ENCODE measurements around the gene KLK1. TPM values are rescaled to one million over a fixed set of nuclear protein-coding genes. Genes with fewer than 3 reads are reported as not detected.
"Not testable (repeated sequence)": the region's sequence is repeated elsewhere in the genome, so short reads cannot be mapped to it uniquely, and the experiment has no call there.

The KLK1 gene
- total RNA-seq, 2 experiments from 2014 or later: 1.4 to 2.7 TPM

DNA sequence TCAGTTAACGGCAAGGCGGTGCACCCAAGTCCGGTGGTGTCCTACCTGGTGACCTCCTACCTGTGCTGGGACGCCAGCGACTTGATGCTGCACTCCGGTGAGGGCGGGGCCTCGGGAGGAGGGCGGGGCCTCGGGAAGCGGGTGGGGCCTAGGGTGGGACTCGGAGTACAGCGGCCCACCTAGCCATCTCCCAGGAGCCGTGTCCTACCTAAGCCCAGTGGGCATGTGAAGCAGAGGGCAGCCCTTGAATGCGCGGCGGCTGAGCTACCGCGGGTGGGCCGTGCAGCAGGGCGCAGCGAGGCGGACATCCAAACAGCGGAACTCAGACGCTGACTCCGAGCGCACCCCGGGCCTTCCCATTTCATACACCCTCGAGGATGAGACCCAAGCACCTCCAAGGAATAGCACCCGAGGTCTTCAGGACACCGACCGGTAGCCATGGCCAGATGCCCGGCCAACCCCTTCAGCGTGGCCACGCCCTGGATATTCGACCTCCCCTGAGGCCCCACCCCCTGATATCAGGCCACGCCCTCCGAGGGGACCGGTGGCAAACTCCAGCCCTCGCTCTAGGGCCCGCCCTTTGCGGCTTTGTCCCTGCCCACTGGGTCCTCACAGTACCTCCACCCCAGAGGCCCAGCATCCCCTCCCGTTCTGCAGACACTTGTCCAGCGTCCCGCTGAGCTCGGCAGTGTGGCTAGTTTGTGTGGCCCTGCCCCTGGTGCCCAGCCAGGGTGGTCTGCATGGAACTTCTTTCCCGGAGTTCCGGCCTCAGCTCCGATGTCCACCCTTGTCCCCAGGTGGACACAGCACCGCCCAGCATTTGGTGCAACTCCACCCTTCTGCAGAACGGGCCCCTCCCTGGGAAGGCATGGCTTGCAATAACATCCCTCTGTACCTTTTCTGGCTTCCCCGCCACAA, 5.4 kb downstream of the KLK1 start:
- H3K4me1 Mint-ChIP-seq: peaks cover 21% of the 10 kb centered on the region
- peak; percentile 54 for ATAC-seq (ENCODE audit: low read depth)
- no peaks in the 10 kb centered on the region for H3K36me3 Mint-ChIP-seq
- POLR2A ChIA-PET: interaction anchor here (3.9 kb wide), 1 partner anchor 14 kb away, joined by 22 read pairs; no protein-coding TSS in a partner anchor
- H3K9me3 Mint-ChIP-seq: no peaks in the 10 kb centered on the region
- H3K27ac Mint-ChIP-seq: peak overlapping the region; percentile 35
- peak; percentile 75 for DNase-seq
- peak overlapping the region; percentile 76 for H3K4me3 Mint-ChIP-seq
- H3K27me3 Mint-ChIP-seq: peaks cover 47% of the 10 kb centered on the region

DNA sequence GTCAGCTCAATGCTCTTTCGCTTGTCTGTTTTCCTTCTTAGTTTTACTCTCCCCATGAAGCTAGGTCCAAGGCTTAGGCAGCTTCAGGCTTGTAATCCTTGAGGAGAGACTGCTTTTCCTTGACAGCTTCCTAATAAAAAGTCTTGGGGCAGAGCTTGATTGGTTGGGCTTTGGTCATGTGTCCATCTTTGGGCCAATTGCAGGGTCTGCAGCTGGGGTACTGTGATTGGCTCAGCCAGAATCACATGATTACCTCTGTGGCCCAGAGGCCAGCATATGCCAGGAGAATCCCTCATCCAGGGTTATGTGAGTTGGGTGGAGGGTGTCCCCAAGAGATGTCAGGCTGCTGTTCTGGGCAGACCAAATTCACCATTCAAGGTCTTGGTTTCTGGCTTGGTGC, 8.1 kb downstream of the KLK1 start:
- no peak overlapping the region for H3K4me3 Mint-ChIP-seq
- H3K36me3 Mint-ChIP-seq: peaks cover under 1% of the 10 kb centered on the region
- H3K27ac Mint-ChIP-seq: no peak overlapping the region
- DNase-seq (no peak), ATAC-seq (ENCODE audit: low read depth) (no peak)
- H3K4me1 Mint-ChIP-seq: peaks cover 15% of the 10 kb centered on the region
- peaks cover 2% of the 10 kb centered on the region for H3K9me3 Mint-ChIP-seq
- POLR2A ChIA-PET: interaction anchor here (1.0 to 1.4 kb wide), 2 partner anchors 11 to 15 kb away, joined by 3 to 6 read pairs; no protein-coding TSS in a partner anchor
- peaks cover 42% of the 10 kb centered on the region for H3K27me3 Mint-ChIP-seq

DNA sequence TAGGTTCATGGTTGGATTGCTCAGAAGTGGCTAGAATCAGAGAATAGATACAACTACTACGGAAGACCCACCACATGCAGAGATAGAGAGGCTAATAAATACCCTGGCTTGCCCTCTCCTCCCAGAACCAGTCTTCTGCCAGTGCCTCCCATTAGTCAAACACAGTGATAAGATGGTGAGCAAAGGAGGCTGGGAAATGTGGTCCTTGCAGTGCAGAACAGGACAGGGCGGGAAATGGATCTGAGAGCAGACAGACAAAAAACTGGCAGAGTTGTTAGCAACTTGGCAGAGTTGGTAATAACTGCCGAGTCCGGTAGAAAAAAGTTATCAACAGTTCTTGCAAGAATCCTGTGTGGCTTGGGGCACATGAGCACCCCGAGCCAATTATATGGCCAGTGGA, 8.7 kb downstream of the KLK1 start:
- POLR2A ChIA-PET: interaction anchor here (1.0 to 1.4 kb wide), 2 partner anchors 10 to 14 kb away, joined by 3 to 6 read pairs; no protein-coding TSS in a partner anchor
- no peak overlapping the region for H3K4me3 Mint-ChIP-seq
- DNase-seq (no peak), ATAC-seq (ENCODE audit: low read depth) (no peak)
- peaks cover 1% of the 10 kb centered on the region for H3K36me3 Mint-ChIP-seq
- no peak overlapping the region for H3K27ac Mint-ChIP-seq
- H3K27me3 Mint-ChIP-seq: peaks cover 36% of the 10 kb centered on the region
- peaks cover 10% of the 10 kb centered on the region for H3K4me1 Mint-ChIP-seq
- peaks cover 4% of the 10 kb centered on the region for H3K9me3 Mint-ChIP-seq

DNA sequence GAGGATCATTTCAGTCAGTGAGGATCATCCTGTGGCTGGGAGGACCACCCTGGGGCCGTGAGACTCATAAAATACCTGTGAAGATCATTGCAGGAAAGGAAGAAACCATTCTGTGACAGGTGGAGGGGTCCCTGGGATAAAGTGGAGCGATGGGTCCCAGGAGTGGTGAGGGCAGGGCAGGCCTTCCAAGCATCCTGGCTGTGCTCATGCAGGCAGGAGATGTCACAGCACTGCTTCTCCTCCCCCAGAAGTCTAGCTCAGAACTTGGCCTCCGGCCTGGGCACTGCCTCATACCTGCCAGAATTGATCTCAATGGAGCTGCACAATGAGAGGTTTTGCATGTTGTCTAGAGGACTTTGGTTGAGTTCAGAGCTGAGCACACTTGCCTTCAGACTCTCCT, 11.1 kb downstream of the KLK1 start:
- no peak for ATAC-seq (ENCODE audit: low read depth)
- no peak overlapping the region for H3K27ac Mint-ChIP-seq
- H3K4me1 Mint-ChIP-seq: peaks cover 3% of the 10 kb centered on the region
- peaks cover 1% of the 10 kb centered on the region for H3K36me3 Mint-ChIP-seq
- no peak for DNase-seq
- no peak overlapping the region for H3K4me3 Mint-ChIP-seq
- peaks cover 6% of the 10 kb centered on the region for H3K9me3 Mint-ChIP-seq
- H3K27me3 Mint-ChIP-seq: peaks cover 30% of the 10 kb centered on the region
- POLR2A ChIA-PET: no interaction called here

DNA sequence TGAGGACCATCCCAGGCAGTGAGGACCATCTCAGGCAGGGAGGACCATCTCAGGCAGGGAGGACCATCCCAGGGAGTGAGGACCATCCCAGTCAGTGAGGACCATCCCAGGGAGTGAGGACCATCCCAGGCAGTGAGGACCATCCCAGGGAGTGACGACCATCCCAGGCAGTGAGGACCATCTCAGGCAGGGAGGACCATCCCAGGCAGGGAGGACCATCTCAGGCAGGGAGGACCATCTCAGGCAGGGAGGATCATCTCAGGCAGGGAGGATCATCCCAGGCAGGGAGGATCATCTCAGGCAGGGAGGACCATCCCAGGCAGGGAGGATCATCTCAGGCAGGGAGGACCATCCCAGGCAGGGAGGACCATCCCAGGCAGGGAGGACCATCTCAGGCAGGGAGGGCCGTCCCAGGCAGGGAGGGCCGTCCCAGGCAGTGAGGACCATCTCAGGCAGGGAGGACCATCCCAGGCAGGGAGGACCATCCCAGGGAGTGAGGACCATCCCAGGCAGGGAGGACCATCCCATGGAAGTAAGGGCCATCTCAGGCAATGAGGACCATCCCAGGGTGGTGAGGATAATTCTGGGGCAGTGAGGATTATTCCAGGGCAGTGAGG, 11.9 kb downstream of the KLK1 start:
- H3K4me3 Mint-ChIP-seq, POLR2A ChIA-PET: not testable (repeated sequence)

DNA sequence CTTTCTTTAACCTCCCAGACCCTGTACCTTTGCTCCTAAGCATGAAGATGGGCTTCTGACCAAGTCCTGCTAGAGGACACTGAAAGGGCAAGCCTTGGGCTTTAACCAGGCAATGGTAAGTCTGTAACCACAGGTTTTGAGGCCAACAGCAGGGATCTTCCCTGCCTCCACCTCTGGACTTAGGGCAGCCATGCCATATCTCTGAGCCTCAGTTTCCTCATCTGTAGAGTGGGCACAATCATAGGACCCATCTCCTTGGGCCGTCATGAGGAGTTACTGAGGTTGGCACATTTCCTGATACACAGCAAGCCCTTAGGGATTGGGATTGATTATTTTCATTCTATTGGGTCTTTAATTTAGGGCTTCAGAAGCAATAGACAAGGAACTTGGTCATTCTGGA, 14.7 kb downstream of the KLK1 start:
- H3K27me3 Mint-ChIP-seq: peaks cover 11% of the 10 kb centered on the region
- H3K27ac Mint-ChIP-seq: no peak overlapping the region
- no peak overlapping the region for H3K4me3 Mint-ChIP-seq
- no peak for ATAC-seq (ENCODE audit: low read depth)
- no peak for DNase-seq
- H3K36me3 Mint-ChIP-seq: peaks cover 4% of the 10 kb centered on the region
- POLR2A ChIA-PET: no interaction called here
- peaks cover 7% of the 10 kb centered on the region for H3K4me1 Mint-ChIP-seq
- peaks cover 6% of the 10 kb centered on the region for H3K9me3 Mint-ChIP-seq

More for the DNA sequence above, 11.9 kb downstream of the KLK1 start:
- H3K9me3 Mint-ChIP-seq; H3K27ac Mint-ChIP-seq; DNase-seq; H3K36me3 Mint-ChIP-seq; ATAC-seq (ENCODE audit: low read depth); H3K4me1 Mint-ChIP-seq: not testable (repeated sequence)
- H3K27me3 Mint-ChIP-seq: peaks cover 25% of the 10 kb centered on the region

DNA sequence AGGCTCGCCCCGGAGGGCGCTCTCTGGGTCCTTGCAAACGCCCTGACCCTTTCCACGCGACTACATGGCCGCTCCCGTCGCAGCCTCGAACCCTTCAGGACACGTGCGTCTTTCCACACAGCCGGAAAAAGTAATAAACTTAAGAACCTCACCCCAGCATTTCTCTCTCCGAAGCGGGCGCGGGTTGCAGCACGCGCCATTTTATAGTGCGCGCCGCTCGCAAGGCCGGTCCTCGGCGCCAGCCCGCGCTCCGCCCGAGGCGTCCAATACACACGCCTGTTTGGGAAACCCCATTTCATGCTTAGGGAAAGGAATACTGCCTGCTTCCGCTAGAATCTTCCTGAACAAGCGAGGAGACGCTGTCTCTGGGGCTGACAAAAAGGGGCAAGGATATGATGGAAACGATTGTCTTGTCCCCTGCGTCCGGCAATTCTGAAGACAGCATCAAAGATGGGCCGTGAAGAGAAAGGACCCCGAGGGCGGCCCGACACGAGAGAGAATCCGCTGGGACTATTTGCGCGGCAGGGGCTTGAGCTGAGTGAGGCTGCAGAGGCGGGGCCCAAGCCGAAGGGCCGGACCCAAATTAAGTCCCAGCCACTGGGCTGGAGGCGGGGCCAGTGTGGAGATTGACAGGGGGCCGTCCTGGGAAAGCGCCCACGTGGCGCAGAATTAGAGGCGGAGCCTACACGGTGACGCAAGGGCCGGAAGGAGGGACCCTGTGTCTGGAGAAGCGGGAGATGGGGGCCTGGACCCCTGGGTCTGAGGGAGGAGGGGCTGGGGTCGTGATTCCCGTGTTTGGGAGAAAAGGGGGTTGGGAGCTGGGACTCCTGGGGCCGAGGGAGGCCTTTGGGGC, 18.9 kb downstream of the KLK1 start:
- POLR2A ChIA-PET: interaction anchor here (0.6 to 2.9 kb wide), 16 partner anchors 9 to 1266 kb away, joined by 3 to 22 read pairs (median 3); partner anchors contain the start of genes ATF5, JOSD2, NUP62 and POLD1
- peak overlapping the region; percentile 99 for H3K4me3 Mint-ChIP-seq
- H3K27me3 Mint-ChIP-seq: peaks cover 6% of the 10 kb centered on the region
- peak overlapping the region; percentile 94 for H3K27ac Mint-ChIP-seq
- DNase-seq: peak; percentile 97
- peak; percentile 98 for ATAC-seq (ENCODE audit: low read depth)
- H3K4me1 Mint-ChIP-seq: peaks cover 25% of the 10 kb centered on the region
- H3K9me3 Mint-ChIP-seq: no peaks in the 10 kb centered on the region
- H3K36me3 Mint-ChIP-seq: peaks cover 21% of the 10 kb centered on the region

DNA sequence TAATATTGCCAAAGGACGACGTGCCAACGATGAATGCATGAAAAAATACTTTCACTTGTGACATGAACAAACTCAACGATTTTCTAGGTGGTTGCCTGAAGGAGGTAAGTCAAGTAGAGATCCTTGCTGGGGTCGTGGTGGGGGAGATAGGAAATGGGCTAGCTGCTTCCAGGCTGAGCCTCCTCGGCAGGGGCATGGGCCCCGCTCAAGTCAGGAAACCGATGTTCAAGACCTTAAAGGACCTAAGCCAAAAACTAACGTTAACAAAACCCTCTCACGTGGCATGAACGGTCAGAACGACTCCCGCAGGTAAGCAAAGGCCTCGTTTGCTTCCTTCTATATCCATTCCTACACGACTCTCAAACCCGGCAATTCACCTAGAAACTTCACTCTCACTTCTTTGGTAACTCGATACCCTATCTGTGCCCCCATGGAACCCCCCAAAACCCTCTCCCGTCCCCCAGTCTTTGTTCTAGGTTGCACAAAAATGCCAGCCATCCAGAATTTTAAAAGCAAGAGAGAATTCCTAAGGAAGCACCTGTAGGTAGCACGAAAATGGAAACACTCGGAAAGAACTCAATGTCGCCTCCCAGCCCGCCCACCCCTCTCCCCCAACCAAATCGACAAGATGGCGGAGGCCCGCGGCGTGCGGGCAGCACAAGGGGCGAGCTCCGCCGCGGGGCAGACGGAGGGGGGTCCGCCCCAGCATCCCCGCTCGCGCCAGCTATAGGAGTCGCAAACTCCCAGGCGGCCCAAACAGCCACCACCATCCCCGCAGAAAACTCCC, 19.8 kb downstream of the KLK1 start:
- Mint-ChIP-seq H3K9me3 (no peaks in the 10 kb centered on the region), H3K4me3 (peak overlapping the region; percentile 99), H3K4me1 (peaks cover 25% of the 10 kb centered on the region), H3K36me3 (peaks cover 21% of the 10 kb centered on the region), H3K27me3 (peaks cover 6% of the 10 kb centered on the region), H3K27ac (peak overlapping the region; percentile 94)
- peak; percentile 1 for ATAC-seq (ENCODE audit: low read depth)
- DNase-seq: no peak
- POLR2A ChIA-PET: interaction anchor here (0.7 to 2.9 kb wide), 6 partner anchors 9 to 293 kb away, joined by 3 to 22 read pairs (median 10); partner anchors contain the start of gene JOSD2

DNA sequence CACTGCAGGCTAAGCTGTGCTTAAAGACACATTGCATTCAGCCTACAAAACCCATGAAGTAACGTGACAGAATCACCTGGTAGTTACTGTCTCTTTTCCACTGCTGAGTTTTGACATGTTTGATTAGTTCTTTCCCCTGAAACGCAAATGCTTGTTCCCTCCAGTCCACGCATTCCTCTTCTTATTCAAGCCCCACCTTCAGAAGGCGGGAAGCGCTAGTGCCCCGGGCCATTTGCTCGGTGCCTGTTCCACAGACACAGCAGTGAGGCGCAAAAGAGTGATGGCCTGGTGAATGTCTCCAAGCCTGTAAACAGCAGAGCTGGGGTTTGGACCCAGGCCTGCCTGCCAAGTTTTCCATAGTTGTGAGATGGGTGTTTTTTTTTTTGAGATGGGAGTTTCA, 22.5 kb downstream of the KLK1 start:
- Mint-ChIP-seq H3K9me3 (no peaks in the 10 kb centered on the region), H3K4me1 (peaks cover 25% of the 10 kb centered on the region), H3K4me3 (no peak overlapping the region), H3K27ac (no peak overlapping the region), H3K36me3 (peaks cover 21% of the 10 kb centered on the region), H3K27me3 (no peaks in the 10 kb centered on the region)
- ATAC-seq (ENCODE audit: low read depth) (no peak), DNase-seq (no peak)
- POLR2A ChIA-PET: interaction anchor here (0.8 kb wide), 2 partner anchors 14 to 59 kb away, joined by 3 read pairs; no protein-coding TSS in a partner anchor

DNA sequence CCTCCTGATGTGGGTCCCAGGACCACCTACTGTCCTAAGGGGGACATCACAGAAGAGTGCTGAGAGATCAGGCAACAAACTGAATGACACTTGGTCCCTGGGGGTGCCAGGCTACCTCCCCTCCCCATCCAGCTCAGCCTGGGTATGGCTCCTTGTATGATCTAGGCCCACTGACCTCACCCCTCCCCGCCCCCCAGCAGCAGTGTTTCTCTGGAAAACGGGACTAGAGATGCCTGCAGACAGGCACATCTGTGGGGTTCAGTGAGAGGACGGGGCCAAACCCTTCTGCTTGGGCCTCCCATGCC, 24.1 kb downstream of the KLK1 start:
- H3K9me3 Mint-ChIP-seq: no peaks in the 10 kb centered on the region
- DNase-seq (no peak), ATAC-seq (ENCODE audit: low read depth) (no peak)
- H3K27me3 Mint-ChIP-seq: no peaks in the 10 kb centered on the region
- H3K4me1 Mint-ChIP-seq: peaks cover 21% of the 10 kb centered on the region
- H3K4me3 Mint-ChIP-seq: no peak overlapping the region
- H3K27ac Mint-ChIP-seq: no peak overlapping the region
- peaks cover 21% of the 10 kb centered on the region for H3K36me3 Mint-ChIP-seq
- POLR2A ChIA-PET: no interaction called here

DNA sequence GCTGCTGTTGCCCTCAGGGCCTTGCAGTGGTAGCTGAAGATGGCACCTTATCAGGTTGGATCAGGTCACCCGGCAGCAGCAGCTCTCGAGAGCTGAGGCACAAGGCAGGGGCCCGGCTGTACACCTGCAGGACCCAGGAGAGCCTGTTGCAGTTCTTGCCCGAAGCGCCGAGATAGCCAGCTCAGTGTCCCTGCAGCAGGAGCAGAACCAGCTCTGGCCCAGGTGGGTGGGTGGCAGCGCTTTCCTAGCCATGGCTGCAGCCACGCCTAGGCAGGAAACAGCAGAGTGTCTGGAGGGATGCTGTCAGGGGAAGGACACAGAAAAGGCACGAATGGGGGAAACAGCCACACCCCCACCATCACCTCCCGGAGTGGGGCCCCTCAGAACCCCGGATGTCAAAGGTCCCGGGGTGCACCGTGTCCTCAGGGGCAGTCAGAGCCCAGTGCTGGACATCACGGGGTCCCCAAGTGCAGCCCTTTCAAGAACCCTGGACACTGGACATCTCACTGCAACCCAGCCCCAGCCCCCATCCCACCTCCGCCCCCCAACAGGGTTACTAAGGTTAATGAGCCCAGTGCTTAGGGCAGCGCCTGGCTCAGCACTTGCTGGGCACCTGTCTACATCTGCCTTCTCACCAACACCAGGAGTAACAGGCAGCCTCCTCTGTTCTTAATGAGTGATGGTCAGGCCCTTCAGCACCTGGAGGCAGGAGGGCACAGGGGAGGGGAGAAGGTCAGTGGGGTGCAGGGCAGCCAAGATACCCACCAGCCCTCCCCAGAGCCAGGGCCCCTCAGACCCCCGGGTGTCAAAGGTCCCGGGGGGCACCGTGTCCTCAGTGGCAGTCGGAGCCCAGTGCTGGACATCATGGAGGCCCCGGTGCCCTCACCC, 24.7 kb downstream of the KLK1 start:
- POLR2A ChIA-PET: no interaction called here
- ATAC-seq (ENCODE audit: low read depth): no peak

More for the DNA sequence above, 24.7 kb downstream of the KLK1 start:
- Mint-ChIP-seq H3K27me3 (no peaks in the 10 kb centered on the region), H3K4me1 (peaks cover 23% of the 10 kb centered on the region), H3K9me3 (no peaks in the 10 kb centered on the region), H3K27ac (no peak overlapping the region), H3K36me3 (peaks cover 19% of the 10 kb centered on the region), H3K4me3 (no peak overlapping the region)
- no peak for DNase-seq
